BLaER1 treated with 17β-estradiol and CSF1 and Interleukin-3, amounts not matched to agents 10 nM and 100 nM (cell line): Measurements from ENCODE around the gene ZNF81.
"Not testable (repeated sequence)": the region's sequence is repeated elsewhere in the genome, so short reads cannot be mapped to it uniquely, and the experiment has no call there.

Experiments used
- H3K27ac ChIP-seq, 11 experiments: shearing (Covaris generic); formaldehyde crosslinking; 2 replicates each; pipeline ENCODE4 v1.8.1; 2022
- H3K27me3 ChIP-seq, 11 experiments: shearing (Covaris generic); formaldehyde crosslinking; 2 replicates each; pipeline ENCODE4 v1.8.1; 2022
- H3K36me3 ChIP-seq, 11 experiments: shearing (Covaris generic); formaldehyde crosslinking; 2 replicates each; pipeline ENCODE4 v1.8.1; 2022
- H3K4me1 ChIP-seq, 10 experiments: shearing (Covaris generic); formaldehyde crosslinking; 2 replicates each; pipeline ENCODE4 v1.8.1; 2022
- H3K4me2 ChIP-seq, 11 experiments: shearing (Covaris generic); formaldehyde crosslinking; 2 replicates each; pipeline ENCODE4 v1.8.1; 2022
- H3K4me3 ChIP-seq, 10 experiments: shearing (Covaris generic); formaldehyde crosslinking; 2 replicates each; pipeline ENCODE4 v1.8.1; 2022
- H3K9ac ChIP-seq, 11 experiments: shearing (Covaris generic); formaldehyde crosslinking; 2 replicates each; pipeline ENCODE4 v1.8.1; 2022
- H3K9me3 ChIP-seq, 11 experiments: shearing (Covaris generic); formaldehyde crosslinking; replicated peaks in 1 of 11; 2 replicates each; pipeline ENCODE4 v1.8.1; 2022
- H4K20me1 ChIP-seq, 11 experiments: shearing (Covaris generic); formaldehyde crosslinking; 2 replicates each; pipeline ENCODE4 v1.8.1; 2022
- Cebpa-rat ChIP-seq, 11 experiments: shearing (Covaris generic); IDR thresholded peaks; 2 replicates each; pipeline ENCODE4 v1.8.1; 2022

ZNF81 gene

GRCh38 chrX:47838361-47838760, 1.7 kb downstream of the ZNF81 start:
- H3K4me3 ChIP-seq: 0 out of 20 replicates have a peak overlapping the region, but pooled peaks of 1 of the 10 experiments have one; percentile 57
- H3K27me3 ChIP-seq: peaks cover 76 to 100% (median 98%) of the 10 kb centered on the region in 11 experiments
- H3K27ac ChIP-seq: no peak overlapping the region
- H4K20me1 ChIP-seq: 0 out of 22 replicates have a peak, but pooled peaks cover 0 to 7% (median 0%) of the 10 kb centered on the region in 11 experiments
- H3K9ac ChIP-seq: no peak overlapping the region
- no peaks in the 10 kb centered on the region for H3K36me3 ChIP-seq
- peaks cover 7 to 25% (median 17%) of the 10 kb centered on the region in 10 experiments; a peak in 14 of 20 replicates for H3K4me1 ChIP-seq
- peak overlapping the region; percentile 48 to 76 (median 60); a peak in 16 of 22 replicates for H3K4me2 ChIP-seq
- no peaks in the 10 kb centered on the region for H3K9me3 ChIP-seq
- no peak for TF ChIP-seq Cebpa-rat (IDR thresholded peaks at IDR 0.05)

DNA sequence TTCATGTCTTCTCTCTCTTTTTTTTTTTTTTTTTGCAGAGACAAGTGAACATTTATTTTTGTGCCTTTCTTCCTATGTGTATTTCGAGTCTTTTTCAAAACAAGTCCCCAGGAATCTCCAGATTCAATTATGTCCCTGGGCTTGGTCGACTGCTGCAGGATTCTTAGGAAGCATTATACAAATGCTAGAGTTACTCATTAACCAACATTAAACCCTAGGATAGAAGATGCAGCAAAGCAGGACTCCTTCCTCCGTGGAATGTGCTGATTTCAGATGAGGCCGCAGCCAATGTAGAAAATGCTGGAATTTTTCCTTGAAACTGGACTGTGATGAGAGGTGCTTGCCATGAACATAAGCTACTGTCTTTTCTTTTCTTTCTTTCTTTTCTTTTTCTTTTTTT, 3.4 kb downstream of the ZNF81 start:
- H3K4me2 ChIP-seq: no peak overlapping the region
- TF ChIP-seq Cebpa-rat (IDR thresholded peaks at IDR 0.05): no peak

GRCh38 chrX:47843363-47843762, 6.7 kb downstream of the ZNF81 start:
- Histone ChIP-seq H3K4me3 (no peak overlapping the region), H3K27ac (no peak overlapping the region), H4K20me1 (peaks cover 0 to 7% (median 0%) of the 10 kb centered on the region in 11 experiments; a peak in 1 of 22 replicates), H3K4me1 (peaks cover 0 to 7% (median 4%) of the 10 kb centered on the region in 10 experiments; a peak in 9 of 20 replicates), H3K4me2 (no peak overlapping the region), H3K27me3 (peaks cover 79 to 100% (median 92%) of the 10 kb centered on the region in 11 experiments), H3K36me3 (peaks cover 0 to 21% (median 10%) of the 10 kb centered on the region in 11 experiments; a peak in 14 of 22 replicates), H3K9ac (no peak overlapping the region), H3K9me3 (no peaks in the 10 kb centered on the region)
- TF ChIP-seq Cebpa-rat (IDR thresholded peaks at IDR 0.05): no peak

More for the DNA sequence above, 3.4 kb downstream of the ZNF81 start:
- H3K4me3 ChIP-seq: no peak overlapping the region
- H3K27ac ChIP-seq: no peak overlapping the region
- peaks cover 7 to 25% (median 17%) of the 10 kb centered on the region in 10 experiments; a peak in 14 of 20 replicates for H3K4me1 ChIP-seq
- H3K9ac ChIP-seq: no peak overlapping the region
- peaks cover 0 to 7% (median 0%) of the 10 kb centered on the region in 11 experiments; a peak in 1 of 22 replicates for H4K20me1 ChIP-seq
- H3K36me3 ChIP-seq: no peaks in the 10 kb centered on the region
- no peaks in the 10 kb centered on the region for H3K9me3 ChIP-seq
- H3K27me3 ChIP-seq: peaks cover 88 to 100% (median 98%) of the 10 kb centered on the region in 11 experiments

DNA sequence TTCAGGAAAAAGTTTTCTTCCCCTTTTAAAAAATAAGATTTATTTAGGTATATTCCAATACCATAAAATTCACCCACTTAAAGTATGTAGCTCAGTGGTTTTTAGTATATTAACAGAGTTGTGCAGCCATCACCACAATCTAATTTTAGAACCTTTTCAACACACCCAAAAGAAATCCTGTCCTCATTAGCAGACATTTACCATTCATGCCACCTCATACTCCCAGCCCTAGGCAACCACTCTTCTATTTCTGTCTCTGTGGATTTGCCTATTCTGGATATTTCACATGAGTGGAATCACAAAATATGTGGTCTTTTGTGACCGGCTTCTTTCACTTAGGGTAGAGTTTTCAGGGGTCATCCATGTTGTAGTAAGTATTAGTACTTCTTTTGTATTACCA, 7.4 kb downstream of the ZNF81 start:
- H3K27ac ChIP-seq: no peak overlapping the region
- peaks cover 76 to 100% (median 87%) of the 10 kb centered on the region in 11 experiments for H3K27me3 ChIP-seq
- H3K36me3 ChIP-seq: peaks cover 0 to 23% (median 11%) of the 10 kb centered on the region in 11 experiments; a peak in 15 of 22 replicates
- H3K9ac ChIP-seq: no peak overlapping the region
- no peaks in the 10 kb centered on the region for H3K9me3 ChIP-seq
- no peaks in the 10 kb centered on the region for H3K4me1 ChIP-seq
- no peak for TF ChIP-seq Cebpa-rat (IDR thresholded peaks at IDR 0.05)
- H3K4me3 ChIP-seq: no peak overlapping the region
- no peak overlapping the region for H3K4me2 ChIP-seq
- H4K20me1 ChIP-seq: peaks cover 0 to 7% (median 0%) of the 10 kb centered on the region in 11 experiments; a peak in 1 of 22 replicates

DNA sequence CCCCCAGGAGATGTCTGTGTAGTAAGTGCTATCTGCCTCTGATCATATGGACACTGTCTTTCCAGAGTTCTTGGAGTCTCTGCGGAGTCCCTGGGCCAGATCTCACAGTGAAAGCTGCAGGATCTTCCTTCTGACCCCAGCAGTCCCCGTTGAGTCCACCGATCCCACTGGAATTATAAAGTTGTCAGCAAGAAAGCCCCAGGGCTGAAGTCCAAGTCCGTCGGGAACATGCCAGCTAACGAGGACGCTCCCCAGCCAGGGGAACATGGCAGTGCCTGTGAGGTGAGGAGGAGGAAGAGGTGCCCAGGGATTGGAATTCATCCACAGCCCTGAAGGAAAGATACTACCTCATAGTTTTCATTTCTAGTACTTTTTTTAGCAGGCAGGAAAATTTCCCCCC, 9.3 kb downstream of the ZNF81 start:
- Histone ChIP-seq H3K9me3 (no peaks in the 10 kb centered on the region), H3K4me2 (no peak overlapping the region), H3K27ac (no peak overlapping the region), H3K27me3 (peaks cover 70 to 95% (median 81%) of the 10 kb centered on the region in 11 experiments), H3K4me3 (no peak overlapping the region), H3K9ac (no peak overlapping the region), H3K4me1 (no peaks in the 10 kb centered on the region), H4K20me1 (no peaks in the 10 kb centered on the region; a peak in 1 of 22 replicates), H3K36me3 (peaks cover 0 to 31% (median 11%) of the 10 kb centered on the region in 11 experiments; a peak in 15 of 22 replicates)
- no peak for TF ChIP-seq Cebpa-rat (IDR thresholded peaks at IDR 0.05)

DNA sequence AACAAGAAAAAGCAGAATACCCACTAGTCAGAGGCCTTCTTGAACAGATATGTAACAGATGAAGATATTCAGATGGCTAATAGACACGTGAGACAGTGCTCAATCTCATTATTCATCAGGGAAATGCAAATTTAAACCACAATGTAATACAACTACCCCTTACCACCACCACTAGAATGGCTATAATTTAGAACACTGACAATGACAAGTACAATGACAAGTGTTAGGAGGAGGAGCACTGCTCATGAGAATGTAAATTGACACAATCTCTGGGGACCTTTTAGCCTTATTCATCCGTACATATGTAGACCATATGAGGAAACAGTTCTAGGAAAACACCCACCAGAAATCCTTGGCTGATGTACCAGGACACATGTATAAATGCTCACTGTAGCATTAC, 13.1 kb downstream of the ZNF81 start:
- no peak for TF ChIP-seq Cebpa-rat (IDR thresholded peaks at IDR 0.05)
- no peak overlapping the region for H3K4me2 ChIP-seq
- no peak overlapping the region for H3K9ac ChIP-seq
- H3K4me1 ChIP-seq: peaks cover 0 to 9% (median 0%) of the 10 kb centered on the region in 10 experiments; a peak in 3 of 20 replicates
- H3K9me3 ChIP-seq: no peaks in the 10 kb centered on the region
- H3K4me3 ChIP-seq: no peak overlapping the region
- peaks cover 0 to 31% (median 11%) of the 10 kb centered on the region in 11 experiments; a peak in 15 of 22 replicates for H3K36me3 ChIP-seq
- H3K27ac ChIP-seq: no peak overlapping the region
- 0 out of 22 replicates have a peak, but pooled peaks cover 0 to 4% (median 0%) of the 10 kb centered on the region in 11 experiments for H4K20me1 ChIP-seq
- H3K27me3 ChIP-seq: peaks cover 57 to 92% (median 80%) of the 10 kb centered on the region in 11 experiments

DNA sequence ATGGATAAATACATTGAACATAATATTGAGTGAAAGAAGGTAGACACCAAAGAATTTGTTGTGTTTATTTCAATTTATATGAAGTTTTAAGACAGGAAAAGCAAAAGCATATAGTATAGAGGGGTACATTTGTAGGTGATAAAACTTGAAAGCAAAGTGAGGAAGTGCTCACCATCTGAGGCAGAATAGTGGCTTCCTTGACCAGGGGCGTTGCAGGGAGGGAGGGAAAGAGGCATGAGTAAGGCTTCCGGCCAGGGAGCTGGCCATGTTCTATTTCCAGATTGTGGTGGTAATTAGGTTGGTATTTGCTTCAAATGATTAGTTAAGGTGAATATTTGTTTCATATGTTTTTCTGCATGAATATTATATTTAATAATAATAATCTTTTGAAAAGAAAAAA, 13.7 kb downstream of the ZNF81 start:
- not testable (repeated sequence) for H3K4me2 ChIP-seq, H4K20me1 ChIP-seq, H3K4me3 ChIP-seq, H3K4me1 ChIP-seq, H3K27ac ChIP-seq, H3K9me3 ChIP-seq, H3K9ac ChIP-seq
- Histone ChIP-seq H3K27me3 (peaks cover 56 to 90% (median 75%) of the 10 kb centered on the region in 11 experiments), H3K36me3 (peaks cover 0 to 31% (median 11%) of the 10 kb centered on the region in 11 experiments; a peak in 15 of 22 replicates)

- Histone ChIP-seq H4K20me1 (0 out of 22 replicates have a peak, but pooled peaks cover 0 to 4% (median 0%) of the 10 kb centered on the region in 11 experiments), H3K9ac (no peak overlapping the region), H3K27ac (no peak overlapping the region), H3K9me3 (no peaks in the 10 kb centered on the region), H3K4me2 (no peak overlapping the region), H3K4me1 (peaks cover 0 to 9% (median 0%) of the 10 kb centered on the region in 10 experiments; a peak in 3 of 20 replicates), H3K27me3 (peaks cover 53 to 89% (median 74%) of the 10 kb centered on the region in 11 experiments), H3K36me3 (peaks cover 0 to 30% (median 10%) of the 10 kb centered on the region in 11 experiments; a peak in 15 of 22 replicates), H3K4me3 (no peak overlapping the region)
- no peak for TF ChIP-seq Cebpa-rat (IDR thresholded peaks at IDR 0.05)
These were observed 14.2 kb downstream of the ZNF81 start for GRCh38 chrX:47850901-47851300.

DNA sequence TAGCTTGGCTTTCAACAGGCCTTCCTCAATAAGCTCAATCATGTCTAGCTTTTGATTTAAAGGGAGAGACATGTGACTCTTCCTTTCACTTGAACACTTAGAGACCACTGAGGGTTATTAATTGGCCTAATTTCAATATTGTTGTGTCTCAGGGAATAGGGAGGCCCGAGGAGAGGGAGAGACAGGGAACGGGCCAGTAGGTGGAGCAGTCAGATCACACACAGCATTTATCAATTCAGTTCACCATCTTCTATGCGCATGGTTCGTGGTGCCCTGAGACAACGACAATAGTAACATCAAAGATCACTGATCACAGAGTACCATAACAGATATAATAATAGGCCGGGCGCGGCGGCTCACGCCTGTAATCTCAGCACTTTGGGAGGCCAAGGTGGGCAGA, 17.8 kb downstream of the ZNF81 start:
- Histone ChIP-seq H3K27ac (no peak overlapping the region), H3K4me1 (peaks cover 0 to 9% (median 0%) of the 10 kb centered on the region in 10 experiments; a peak in 3 of 20 replicates), H3K4me3 (no peak overlapping the region), H3K27me3 (peaks cover 55 to 89% (median 76%) of the 10 kb centered on the region in 11 experiments), H3K36me3 (peaks cover 0 to 9% (median 0%) of the 10 kb centered on the region in 11 experiments; a peak in 2 of 22 replicates), H4K20me1 (peaks cover 0 to 4% (median 0%) of the 10 kb centered on the region in 11 experiments; a peak in 1 of 22 replicates), H3K9ac (no peak overlapping the region), H3K9me3 (0 out of 22 replicates have a peak, but pooled peaks cover 0 to 1% (median 0%) of the 10 kb centered on the region in 11 experiments), H3K4me2 (no peak overlapping the region)
- no peak for TF ChIP-seq Cebpa-rat (IDR thresholded peaks at IDR 0.05)
